SK-N-SH treated with all-trans-retinoic acid at 6 μM for 48 hours (cell line): ENCODE results near the gene NUTM2B.
"Not testable (repeated sequence)": the region's sequence is repeated elsewhere in the genome, so short reads cannot be mapped to it uniquely, and the experiment has no call there.

Experiments
- ATAC-seq: fragments of 200-7000 bp; cut with Tn5 transposase; 3 replicates; pipeline ENCODE4 v1.9.1; 2020; ENCODE audit warnings: mild to moderate bottlenecking, moderate library complexity
- ISL1 ChIP-seq: fragments of 250-450 bp; sonication (Bioruptor Pico); IDR thresholded peaks from 2 replicates; pipeline ENCODE4 v2.1.2; 2022; ENCODE audit warnings: mild to moderate bottlenecking, moderate library complexity

Gene NUTM2B, protein sequence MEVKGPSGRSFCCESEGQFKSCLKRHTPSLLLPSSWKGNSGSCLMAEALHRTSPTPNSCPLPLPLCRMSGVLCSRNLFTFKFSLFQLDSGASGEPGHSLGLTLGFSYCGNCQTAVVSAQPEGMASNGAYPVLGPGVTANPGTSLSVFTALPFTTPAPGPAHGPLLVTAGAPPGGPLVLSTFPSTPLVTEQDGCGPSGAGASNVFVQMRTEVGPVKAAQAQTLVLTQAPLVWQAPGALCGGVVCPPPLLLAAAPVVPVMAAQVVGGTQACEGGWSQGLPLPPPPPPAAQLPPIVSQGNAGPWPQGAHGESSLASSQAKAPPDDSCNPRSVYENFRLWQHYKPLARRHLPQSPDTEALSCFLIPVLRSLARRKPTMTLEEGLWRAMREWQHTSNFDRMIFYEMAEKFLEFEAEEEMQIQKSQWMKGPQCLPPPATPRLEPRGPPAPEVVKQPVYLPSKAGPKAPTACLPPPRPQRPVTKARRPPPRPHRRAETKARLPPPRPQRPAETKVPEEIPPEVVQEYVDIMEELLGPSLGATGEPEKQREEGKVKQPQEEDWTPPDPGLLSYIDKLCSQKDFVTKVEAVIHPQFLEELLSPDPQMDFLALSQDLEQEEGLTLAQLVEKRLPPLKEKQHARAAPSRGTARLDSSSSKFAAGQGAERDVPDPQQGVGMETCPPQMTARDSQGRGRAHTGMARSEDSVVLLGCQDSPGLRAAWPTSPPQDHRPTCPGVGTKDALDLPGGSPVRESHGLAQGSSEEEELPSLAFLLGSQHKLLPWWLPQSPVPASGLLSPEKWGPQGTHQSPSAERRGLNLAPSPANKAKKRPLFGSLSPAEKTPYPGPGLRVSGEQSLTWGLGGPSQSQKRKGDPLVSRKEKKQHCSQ

DNA sequence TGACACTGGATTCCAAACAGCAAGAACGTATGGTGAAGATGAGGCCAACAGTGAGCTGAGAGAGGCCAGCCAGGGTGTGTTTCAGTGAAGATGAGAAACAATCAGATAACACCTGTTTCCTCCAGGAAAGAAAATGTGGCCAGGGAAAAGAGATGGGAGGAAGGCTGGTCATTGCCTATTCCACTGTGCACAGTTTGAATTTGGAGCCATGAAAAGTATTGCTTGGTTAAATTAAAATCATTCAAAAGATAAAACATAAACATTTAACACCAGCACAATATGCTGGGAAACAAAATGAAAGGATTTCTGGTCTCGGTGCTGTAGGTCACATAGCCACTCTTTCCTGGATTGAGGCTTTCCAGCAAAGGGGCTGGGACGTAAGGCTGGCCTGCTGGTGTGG, at the start of gene NUTM2B:
Gene NUTM2B, plus strand, starts transcription at position 301 of the 400 bp plus-strand sequence. CDS start 383 bp downstream, outside the sequence.
- ATAC-seq, result not testable (repeated sequence)

DNA sequence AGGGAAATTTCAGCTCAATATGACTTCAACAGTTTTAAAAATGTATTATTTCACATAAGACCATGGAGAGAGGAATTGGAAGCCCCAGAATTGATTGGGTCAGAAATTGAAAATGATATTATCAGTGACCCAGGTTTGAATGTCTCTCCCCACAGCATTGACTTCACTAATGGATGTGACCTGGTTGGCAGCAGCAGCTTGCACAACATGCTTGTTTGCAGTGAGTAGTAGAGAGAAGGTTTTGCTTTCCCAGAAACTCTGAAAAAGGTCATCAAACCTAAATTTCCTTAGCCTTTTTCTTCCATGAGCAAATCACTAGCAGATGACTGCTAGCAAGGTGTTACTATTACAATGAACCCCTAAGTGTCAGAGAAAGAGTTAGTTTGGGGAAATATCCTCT, 39.7 kb upstream of the NUTM2B start:
- not testable (repeated sequence) for ATAC-seq

DNA sequence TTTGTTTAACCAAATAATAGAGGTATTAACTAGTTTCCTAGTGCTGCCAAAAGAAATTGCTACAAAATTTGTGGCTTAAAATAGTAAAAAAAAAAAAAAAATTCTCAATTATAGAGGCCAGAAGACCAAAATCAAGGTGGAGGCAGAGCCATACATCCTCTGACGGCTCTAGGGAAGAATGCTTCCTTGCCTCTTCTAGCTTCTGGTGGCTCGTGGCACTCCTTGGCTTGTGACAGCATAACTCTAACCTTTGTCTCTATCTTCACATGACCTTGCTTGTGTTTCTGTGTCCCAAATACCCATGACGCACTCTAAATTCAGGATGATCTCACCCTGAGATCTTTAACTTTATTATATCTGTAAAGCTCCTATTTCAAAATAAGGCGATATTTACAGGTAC, 38.3 kb upstream of the NUTM2B start:
- not testable (repeated sequence) for ATAC-seq

DNA sequence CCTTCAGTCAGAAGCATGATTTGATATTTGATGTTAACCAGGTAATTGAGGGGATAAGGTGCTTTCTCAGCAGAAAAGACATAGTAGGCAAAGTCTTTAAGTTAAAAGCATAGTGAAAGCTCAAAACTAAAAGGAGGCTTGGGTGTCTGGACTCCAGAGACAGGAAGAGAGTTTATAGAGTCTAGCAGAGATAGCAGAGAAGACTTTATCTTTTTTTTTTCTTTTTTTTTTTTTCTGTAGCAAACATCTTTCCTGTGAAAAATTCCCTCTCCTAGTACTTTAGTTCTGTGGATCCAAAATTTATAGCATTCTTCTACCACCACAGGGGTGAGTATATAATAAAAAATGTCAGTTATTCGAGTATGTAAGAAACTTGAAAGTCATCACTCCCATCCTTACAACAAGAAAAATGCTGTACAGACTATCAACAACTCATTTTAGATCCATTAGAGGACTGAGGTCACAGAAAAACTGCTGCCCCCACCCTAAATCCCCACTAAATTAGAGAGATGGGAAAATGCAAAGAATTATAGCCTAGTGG, 33.7 kb upstream of the NUTM2B start:
- ATAC-seq, result peak; percentile 73
- peak; percentile 75 for TF ChIP-seq ISL1 (CRISPR knock-in tag)

DNA sequence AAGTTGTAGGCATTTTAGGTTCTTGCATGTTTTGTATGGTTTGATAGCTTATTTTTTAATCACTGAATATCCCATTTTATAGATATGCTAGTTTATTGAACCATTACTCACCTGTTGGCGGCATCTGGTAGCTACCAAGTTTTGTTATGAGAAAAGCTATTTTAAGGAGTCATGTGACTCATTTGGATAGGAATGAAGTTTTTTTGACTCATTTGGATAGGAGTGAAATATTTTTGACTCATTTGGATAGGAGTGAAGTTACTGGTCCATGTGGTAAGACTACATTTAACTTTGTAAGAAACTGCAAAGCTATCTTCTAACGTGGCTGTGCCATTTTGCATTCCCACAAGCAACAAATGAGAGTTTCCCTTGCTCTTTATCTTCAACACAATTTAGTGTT, 28.1 kb upstream of the NUTM2B start:
- not testable (repeated sequence) for ATAC-seq

DNA sequence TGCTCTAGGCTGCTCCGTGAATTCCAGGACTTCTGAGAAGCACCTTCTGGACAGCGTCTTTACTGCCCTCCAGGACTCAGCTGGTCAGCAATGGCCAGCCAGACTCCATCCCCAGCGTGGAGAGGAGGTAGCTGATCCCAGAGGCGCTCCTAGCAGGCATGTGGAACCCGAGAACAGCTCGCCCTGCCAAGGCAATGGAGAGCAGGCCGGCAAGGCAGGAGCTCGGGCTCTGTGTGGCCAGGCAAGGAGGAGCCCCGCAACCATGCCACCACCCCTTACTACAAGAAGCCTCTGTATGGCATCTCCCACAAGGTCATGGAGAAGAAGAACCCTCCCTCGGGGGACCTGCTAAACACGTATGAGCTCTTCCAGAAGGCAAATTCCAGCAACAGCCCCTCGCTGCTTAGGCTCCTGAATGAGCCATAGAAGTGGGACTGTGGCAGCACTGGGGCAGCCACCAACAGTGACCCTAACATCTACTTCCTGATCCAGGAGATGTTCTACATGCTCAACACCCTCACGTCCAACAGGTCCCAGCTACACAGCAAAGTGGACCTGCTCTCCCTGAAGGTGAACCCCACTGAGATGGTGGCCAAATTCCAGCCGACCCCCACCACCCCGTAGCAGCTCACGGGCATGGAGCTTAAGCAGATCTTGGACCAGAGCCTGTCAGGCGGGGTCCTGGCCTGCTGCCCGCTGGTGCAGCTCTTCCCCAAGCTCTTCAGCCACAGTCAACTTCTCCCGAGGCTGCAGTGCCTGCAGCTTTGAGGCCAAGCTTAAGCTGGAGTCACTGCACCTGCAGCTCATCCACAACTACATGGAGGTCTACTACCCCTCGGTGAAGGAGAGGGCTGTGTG, 19.8 kb upstream of the NUTM2B start:
- ATAC-seq, result not testable (repeated sequence)

DNA sequence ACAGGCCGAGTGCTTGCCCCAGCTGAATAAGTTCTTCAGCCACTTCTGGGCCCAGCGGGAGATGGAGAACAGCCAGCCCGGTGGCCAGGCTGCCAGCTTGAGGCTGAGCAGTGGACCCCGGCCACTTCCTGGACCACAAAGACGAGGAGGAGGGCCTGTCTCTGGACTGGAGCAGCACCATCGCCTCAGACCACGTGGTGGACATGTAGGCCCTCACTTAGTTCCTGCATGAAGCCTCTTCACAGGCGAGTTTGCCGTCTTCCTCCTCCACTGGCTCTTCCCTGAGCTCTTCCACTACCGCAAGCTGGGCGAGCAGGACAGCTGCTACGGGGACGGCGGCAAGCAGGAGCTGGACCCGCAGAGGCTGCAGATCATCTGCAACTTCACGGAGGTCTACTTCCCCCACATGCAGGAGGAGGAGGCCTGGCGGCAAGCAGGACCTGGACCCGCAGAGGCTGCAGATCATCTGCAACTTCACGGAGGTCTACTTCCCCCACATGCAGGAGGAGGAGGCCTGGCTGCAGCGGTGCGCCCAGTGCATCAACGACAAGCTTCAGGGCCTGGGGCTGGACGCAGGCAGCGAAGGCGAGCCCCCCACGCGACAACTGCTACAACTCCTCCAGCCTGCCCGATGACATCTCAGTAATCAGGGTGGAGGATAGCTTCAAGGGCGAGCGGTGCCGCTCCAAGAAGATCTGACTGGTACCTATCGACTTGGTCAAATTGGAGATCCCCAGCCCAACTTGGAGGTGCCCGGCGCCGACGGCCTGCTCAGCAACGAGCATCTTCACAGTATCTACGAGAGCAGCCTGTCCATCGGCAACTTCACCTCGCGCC, 18.9 kb upstream of the NUTM2B start:
- not testable (repeated sequence) for ATAC-seq

DNA sequence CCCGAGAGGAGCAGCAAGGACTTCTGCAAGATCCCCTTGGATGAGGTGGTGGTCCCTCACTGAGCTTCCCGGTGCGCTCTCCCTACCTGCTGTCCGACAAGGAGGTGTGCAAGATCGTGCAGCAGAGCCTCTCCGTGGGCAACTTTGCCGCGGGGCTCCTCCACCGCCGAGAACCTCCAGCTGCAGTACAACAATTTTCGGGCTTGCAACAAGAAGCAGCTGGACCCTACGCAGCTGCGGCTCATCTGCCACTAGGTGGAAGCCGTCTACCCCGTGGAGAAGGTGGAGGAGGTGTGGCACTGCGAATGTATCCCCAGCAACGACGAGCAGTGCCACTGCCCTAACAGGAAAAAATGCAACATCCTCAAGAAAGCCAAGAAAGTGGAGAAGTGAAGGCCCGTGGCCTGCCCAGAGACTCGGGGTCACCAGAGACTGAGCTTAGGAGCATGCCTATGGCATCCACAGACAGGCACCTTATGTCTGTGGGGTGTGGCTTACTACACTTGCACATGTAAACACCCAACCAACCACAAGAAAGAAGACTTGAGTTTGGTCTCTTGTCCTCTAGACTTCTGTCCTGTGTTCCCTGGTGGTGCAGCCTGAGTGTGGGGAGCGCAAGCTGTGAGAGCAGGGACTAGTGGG, 17.9 kb upstream of the NUTM2B start:
- ATAC-seq, result peak; percentile 93

DNA sequence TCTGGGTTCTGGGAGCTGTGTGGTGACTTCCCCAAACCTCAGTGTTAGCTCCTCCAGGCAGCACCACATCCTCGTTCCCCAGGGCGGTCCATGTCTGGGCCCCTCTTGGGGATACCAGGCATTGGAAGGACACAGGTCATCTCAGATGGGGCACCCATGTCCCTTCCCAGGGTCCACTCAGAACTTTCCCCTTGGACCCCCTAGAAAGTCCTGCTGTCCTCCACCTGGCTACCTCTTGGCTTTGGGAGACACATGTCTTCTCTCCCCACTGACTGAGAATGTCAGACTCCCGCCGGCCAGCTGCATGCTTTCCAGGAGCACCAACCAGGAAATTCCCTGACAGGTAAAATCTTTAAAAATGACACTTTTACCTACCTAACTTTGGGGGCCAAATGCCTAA, 16.4 kb upstream of the NUTM2B start:
- not testable (repeated sequence) for ATAC-seq

DNA sequence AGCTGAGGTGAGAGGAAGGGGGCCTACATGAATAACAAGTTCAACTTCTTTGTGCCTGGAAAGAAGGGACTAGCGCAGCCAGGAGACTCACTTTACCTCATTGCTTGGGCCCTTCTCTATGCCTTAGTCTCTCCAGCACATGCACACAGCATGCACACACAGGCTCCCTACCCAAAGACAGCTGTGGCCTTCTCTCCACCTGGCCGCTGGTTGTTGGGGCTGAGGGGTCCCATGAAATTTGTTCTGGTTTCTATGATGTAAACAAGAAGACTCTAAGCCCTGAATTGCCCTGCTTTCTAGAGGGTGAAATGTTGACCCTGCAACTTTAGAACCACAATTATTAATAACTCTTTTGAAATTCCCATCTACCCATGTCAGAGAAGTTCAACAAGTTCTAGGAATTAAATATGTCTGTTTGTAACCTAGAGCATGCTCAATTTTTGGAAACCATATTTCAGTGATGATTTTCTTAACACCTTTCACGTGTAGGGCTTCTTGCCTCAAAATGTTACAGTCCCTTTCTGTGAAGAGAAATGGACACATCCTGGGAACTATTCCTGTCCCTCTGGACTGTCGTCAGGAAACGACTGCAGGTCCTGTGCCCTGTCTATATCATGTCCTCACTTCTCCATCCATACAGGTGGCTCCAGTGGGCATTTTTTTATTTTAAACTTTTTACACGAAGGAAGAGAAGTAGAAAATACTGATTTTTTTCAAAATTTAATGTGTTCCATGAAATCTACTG, 15.4 kb upstream of the NUTM2B start:
- ATAC-seq, result not testable (repeated sequence)

DNA sequence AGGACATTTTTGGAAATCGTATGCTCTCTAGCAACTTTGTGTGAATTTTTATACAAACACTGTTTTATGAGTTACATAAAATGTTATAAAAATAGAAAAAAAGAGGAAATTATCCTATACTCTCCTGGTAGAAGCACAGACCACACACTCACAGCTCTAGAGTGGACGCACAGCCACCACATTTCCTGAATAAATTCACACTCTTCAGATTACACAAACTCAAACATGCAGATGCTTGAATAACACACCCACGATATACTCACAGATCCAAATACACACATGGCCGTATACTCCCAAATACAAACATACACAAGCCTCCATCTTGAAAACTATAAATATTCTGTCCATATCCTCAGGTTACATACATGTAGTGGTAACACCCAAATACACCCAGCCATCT, 14.2 kb upstream of the NUTM2B start:
- not testable (repeated sequence) for ATAC-seq

DNA sequence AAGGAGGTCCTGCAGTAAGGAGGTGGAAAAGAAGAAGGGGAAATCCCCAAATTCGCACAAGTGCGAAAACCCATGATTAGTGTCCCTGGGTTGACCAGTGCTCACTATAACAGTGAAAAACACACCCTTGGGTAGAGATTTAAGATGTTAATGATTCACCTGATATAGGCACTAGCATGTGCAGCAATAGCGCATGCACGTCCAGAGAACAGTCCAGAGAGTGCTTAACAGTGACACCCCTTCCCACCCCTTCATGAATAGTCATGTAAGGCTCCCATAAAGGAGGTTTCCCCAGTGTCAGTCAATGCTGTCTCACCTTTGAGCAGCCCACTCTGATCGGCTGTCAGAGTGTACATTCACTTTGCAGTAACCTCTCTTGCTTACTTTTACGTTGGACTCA, 6.4 kb upstream of the NUTM2B start:
- not testable (repeated sequence) for ATAC-seq

DNA sequence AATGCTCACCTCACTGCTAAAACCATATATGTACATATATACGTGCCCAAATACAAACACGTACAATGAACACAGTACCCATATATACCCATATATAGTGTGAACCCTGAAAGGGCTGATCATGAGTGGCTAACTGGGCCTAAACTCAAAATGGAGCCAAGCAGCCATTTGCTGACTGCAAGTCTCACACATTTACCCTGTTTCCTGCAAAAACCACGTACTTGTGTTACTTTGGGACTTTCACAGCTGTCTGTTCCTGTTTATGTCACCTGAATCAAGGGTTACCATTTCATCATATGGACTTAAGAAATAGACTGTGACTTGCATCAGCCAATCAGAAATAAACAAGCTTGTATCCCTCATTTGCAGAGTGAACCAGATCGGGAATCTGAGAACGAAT, 5.9 kb upstream of the NUTM2B start:
- ATAC-seq, result not testable (repeated sequence)

DNA sequence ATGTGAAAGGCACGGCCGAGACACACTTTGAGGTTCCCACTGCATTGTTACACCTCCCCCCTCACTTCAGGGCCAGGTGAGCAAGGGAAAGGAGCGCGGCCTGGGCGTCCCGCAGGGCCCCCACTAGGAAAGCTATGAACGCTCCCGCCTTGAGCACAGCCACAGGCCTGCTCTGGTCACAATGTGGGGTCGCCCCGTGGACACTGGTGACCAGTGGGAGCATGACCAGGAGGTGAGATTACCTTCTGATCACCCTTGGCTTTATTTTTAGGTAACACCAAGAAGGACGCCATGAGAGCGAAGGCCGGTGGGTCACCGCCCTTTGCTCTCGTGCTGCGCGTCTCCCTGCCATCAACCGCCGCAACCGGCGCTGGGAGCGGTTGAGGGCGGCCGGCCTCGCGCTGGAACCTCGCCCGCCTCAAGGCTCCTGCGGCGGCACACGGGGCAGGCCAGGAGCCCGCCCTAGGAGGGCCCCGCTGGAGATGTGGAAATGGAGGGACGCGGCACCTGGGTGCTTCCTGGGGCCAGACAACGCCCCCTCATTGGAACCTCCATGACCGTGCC, 2.6 kb upstream of the NUTM2B start:
- not testable (repeated sequence) for ATAC-seq

DNA sequence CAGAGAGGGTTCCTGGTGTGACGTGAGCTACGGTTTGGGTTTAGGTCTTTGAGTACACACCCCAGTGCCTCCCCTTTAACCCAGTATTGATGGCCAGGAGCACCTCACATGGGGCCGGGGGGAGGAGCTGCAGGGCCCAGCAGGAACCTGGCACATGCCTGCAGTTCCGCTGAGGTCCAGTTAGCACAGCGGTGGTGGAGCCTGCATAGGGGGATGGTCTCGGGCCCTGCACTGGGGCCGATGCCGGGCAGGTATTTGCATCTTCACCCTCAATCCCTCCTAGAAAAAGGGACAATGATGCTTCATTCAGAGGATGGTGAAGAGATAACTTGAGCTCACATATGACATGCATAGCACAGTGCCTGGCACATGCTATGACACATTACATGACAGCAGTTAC, 4.0 kb downstream of the NUTM2B start:
- ATAC-seq, result not testable (repeated sequence)

DNA sequence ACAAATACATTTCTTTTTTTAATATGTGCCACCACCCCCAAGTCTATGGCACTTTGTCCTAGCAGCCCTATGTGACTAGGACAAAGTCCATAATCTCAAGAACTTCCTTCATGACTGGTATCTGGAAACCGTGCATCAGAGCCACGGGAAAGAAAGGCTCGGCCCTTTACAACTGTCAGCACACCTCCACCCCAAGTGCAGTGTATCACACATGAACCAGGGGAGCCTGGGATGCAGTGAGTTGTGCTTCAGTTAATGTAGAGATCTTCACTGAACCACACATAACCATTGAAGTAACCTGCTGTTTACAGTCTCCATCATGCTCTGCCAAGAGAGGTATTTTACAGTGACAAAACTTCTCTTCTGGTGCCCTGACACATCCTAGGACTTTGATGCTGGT, 11.9 kb downstream of the NUTM2B start:
- ATAC-seq, result not testable (repeated sequence)

DNA sequence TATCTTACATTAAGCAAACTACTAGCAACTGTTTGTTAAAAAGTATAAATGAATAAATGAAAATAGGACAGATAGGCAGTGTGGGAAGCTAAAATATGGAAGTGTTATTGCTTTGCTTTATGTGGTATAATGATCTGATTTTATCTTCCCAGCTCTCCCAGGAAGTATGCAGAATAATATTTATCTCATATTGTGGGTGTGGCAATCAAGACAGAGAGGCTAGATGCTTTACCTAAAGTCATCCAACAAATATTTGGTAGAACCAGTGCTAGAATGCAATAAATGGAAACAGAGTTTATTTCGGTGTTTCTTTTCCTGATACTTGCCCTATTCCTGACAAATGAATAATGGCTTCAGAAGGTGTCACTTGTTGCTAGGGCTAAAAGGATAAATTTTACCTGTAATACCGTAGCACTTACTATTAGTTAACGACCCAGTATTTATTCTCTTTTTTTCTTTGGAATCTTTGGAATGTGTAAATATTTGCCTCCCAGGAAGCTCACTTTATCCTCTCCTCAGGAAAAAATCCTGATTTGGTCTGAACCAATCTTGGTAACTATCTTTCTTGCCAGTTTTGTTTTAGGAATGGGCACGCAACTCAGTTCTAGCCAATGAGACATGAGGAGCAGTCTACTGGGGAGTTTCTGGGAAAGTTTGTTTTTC, 14.0 kb downstream of the NUTM2B start:
- not testable (repeated sequence) for ATAC-seq

DNA sequence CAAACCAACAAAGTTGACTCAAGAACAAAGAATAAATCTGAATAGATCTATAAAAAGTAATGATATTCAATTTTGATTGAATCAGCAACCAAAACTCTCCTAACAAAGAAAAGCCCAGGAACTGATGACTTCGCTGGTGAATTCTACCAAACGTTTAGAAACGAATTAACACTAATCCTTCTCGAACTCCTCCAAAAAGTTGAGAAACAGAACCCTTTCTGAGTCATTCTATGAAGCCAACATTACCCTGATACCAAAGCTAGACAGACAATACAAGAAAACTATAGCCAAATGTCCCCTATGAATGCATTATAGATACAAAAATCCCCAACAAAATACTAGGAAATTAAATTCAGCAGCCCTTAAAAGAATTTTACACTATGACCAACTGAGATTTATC, 17.0 kb downstream of the NUTM2B start:
- ATAC-seq, result not testable (repeated sequence)

DNA sequence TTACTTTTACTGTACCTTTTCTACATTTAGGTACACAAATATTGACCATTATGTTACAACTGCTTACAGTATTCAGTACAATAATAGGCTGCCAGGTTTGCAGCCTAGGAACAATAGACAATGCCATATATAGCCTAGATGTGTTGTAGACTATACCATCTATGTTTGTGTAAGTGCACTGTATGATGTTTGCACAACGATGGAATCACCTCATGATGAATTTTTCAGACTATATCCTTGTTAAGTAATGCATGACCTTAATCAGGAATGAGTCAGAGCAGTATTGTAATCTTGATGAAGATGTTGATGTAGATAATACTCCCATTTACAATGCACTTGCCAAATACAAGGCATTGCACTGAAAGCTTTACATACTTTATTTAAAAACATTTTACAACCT, 23.6 kb downstream of the NUTM2B start:
- not testable (repeated sequence) for ATAC-seq
